HG02588 (cell line): Measurements from ENCODE around the gene GNB1L.
"Not testable (repeated sequence)": the region's sequence is repeated elsewhere in the genome, so short reads cannot be mapped to it uniquely, and the experiment has no call there.

Source experiments
- ATAC-seq: cut with Tn5 transposase; IDR thresholded peaks from one replicate; pipeline ENCODE4 v1.9.1; 2021; ENCODE audit warnings: mild to moderate bottlenecking, moderate library complexity; ENCODE audit not compliant: unreplicated experiment

The GNB1L gene

DNA sequence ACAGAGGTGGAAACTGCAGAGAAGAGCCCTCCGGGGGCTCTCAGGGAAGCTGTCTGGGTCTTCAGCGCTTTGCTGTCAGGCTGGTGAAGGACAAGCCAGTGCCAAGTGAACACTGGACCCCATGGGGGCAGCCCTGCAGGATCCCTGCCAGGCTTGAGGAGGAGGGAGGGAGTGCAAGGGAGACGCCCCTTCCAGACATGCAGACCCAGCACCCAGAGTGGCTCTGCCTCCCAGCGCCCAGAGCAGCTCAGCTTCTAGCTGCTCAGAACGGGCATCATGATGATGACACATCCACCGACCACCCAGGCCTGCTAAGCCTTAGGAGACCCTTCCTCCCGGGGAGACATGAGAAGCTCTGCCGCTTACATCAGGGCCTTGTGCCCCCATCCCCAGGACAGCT, 54.4 kb downstream of the GNB1L start:
- ATAC-seq = no peak

DNA sequence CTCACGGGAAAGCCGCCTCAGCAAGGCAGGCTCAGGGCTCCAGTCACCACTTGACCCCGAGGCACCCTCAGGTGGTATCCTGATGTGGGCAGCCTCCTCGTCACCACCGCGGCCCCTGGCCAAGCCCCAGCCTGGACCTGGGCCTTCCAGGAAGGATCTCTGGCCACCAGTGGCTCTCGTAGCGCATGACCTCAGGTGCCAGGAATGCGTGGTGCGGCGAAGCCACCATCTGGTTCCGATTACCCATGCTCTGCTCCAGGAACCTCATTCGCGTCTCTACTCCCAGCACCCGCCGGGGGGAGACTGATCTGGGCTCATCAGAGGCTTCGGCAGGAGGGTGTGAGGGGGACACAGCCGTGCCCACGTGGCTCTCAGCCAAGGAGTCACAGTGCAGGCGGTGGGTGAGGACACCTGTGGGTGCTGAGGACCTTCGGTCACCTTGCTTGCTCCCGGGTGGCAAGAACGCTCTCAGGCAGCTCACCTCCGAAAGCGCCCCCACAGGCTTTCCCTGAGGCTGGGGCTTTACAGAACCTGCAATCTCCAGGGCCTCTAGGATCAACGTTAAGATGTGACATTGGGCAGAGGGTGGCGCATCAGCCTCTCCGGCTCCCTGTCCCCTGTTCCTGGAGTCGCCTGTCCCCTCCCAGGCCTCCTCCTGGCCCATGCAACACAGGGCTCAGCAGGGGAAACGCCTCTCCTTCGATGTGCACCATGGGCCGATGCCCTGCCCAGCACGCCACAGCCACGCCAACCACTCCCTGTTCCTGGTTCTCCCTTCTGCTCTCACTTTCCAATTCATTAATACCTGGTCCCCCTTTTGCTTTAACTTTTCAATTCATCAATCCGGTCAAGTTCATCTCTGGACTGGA, 55.1 kb downstream of the GNB1L start:
- ATAC-seq = no peak

DNA sequence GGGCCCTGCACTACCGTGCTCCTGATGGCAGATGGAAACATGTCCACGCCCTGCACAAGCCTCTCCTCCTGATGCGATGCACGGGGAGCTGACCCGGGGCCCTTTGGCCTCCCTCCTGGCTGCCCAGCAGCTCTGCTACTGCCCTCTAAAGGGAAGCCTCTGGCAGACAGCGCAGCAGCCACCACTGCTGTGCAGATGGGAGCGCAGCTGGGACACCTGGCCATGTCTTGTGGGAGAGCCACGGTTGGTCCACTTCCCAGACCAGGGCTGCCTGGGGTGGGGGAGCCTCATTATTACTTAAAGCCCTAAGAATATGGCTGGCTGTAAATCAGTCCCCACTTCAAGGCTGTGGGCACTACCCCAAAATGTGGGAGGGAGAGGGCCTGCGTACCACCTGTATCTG, 55.8 kb downstream of the GNB1L start:
- ATAC-seq = no peak

DNA sequence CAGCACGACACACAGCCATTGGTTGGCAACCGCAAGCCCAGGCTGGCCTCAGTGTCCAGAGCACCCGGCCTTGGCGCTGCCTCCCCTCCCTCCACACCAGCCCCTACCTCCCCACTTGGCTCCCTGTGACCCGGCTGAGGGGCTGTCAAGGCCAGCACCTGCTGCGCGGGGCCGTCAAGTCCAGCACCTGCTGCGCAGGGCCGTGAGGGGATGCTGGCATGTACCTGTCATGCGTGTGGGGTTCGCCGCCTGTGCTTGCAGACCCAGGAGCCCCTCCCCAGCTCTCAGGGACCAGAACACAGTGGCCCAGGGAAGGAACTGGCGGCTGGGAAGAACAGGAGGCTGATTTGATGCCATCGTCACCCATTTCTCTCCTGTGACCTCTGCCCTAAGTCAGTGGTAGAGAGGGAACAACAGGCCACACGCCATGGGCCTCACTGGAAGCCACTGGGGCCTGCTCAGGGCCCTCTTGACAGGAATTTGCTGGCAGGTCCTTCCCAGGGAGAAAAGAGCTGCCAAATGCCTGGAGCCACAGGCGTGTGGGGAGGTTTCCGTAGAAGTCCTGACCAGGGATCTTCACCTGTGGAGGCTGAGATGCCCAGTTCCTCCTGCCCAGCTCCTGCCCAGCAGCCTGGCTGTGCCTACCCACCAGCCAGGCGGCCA, 56.5 kb downstream of the GNB1L start:
- ATAC-seq = no peak

DNA sequence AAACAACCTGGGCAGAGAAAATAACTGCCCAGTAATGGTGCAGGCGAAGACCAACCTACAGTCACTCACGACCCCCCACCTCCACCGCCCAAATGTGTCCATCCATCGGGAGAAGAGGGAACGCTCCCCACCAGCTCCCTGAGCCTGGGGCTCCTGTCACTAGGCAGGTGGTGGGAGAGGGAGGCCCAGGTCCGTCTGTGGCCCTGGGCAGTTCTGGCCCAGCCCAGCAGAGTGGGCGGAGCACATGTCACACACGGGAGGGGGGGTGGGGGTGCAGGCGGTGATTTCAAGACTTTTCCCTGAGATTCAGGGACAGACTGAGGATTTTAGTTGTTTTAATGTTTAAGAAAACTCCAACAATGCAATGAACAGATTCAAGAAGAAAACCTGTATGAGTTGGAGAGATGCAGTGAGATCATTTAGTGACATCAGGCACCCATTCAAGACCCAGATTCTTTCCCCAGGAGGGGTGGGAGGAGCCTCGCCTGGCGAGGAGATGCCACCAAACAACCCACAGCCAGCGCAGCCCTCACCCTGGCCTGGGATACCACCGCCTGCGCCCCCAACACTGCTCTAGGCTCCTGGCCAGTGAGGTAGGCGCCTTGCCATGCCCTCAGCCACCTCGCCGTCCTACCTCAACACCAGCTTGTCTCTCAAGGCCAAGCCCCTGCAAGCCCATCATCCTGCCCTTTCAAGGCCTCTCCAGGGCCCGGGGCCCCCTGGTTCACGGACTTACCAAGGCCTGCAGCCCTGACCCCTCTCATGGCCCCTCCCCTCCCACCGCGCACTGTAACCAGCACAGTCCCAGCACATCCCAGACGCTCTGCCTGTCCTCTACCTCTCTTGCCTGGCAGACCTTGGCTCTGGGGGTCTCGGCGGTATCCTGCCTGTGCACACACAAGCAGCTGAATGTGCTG, 57.3 kb downstream of the GNB1L start:
- no peak for ATAC-seq

DNA sequence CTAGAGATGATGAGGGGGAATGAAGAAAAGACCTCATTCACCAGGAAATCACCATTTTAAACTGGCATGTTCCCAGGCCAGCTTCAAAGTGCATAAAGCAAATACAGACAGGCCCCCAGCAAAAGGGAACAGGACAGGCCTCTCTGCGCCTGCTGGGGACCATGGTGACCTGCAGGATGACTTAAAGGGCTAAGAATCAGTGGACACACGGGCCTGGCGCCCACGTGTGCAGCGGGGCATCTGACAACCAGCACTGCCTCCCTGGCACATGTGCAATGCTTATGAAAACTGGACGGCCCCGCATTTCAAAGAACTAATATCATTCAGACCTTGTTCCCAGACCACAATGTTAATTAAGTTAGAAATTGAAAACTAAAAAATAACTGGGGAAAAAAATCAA, 58.5 kb downstream of the GNB1L start:
- ATAC-seq = no peak

DNA sequence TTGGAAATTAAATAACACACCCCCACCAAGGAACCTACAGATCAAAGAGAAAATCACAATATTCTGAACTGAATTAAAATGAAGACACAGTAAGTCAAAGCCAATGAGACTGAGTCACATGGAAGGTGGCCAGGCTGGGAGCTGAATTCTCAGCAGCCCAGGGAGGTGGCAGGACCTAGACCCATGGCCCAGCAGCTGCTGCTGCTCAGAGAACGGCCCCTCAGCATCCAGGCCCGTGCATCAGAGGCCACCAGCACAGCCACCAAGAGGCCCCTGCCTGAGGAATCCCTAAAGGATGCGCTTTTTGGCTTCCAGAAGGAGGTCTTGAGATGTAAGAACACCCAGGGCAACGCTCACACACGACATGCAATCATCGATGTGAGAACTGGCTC, 59.1 kb downstream of the GNB1L start:
- ATAC-seq = no peak

DNA sequence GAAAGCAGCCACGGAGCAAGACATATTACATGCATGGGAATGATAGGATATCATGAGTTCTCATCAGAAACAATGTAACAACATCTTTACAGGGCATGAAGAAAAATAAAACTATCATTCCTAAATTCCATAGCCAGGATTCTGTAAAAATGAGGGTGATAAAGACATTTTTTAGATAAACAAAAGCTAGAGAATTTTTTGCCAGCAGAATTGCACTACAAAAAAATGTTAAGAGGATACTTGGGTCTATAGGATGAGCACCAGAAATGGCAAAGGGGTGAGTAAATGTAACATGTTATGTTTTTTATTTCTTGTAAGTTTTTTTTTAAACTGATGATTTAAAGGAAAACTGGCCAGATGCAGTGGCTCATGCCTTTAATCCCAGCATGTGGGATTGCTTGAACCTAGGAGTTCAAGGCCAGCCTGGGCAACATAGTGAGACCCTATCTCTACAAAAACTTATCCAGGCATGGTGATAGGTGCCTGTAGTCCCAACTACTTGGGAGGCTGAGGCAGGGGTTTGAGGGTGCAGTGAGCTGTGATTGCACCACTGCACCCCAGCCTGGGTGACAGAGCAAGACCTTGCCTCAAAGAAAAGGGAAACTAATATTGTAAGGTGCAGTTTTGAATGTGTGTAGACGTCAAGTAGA, 60.9 kb downstream of the GNB1L start:
- ATAC-seq = no peak

DNA sequence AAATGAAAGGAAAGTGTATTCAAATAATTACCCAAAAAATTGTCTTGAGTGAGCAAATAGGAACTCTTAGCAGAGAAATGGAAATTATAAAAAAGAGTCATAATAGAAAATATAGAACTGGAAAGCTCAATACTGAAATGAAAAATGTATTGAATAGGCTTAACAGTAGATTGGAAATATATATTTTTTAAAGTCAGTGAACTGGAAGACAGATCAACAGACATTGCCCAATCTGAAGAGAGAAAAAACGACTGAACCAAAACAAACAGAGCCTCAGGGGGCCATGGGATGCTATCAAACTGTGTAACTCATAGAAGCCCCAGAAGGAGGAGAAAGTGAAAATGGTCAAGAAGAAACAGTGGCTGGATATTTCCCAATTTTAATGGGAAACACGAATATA, 61.5 kb downstream of the GNB1L start:
- no peak for ATAC-seq

DNA sequence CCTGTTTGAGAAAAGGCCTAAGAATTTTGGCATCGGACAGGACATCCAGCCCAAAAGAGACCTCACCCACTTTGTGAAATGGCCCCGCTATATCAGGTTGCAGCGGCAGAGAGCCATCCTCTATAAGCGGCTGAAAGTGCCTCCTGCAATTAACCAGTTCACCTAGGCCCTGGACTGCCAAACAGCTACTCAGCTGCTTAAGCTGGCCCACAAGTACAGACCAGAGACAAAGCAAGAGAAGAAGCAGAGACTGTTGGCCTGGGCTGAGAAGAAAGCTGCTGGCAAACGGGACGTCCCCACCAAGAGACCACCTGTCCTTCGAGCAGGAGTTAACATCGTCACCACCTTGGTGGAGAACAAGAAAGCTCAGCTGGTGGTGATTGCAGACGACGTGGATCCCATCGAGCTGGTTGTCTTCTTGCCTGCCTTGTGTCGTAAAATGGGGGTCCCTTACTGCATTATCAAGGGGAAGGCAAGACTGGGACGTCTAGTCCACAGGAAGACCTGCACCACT, 62.2 kb downstream of the GNB1L start:
- not testable (repeated sequence) for ATAC-seq

DNA sequence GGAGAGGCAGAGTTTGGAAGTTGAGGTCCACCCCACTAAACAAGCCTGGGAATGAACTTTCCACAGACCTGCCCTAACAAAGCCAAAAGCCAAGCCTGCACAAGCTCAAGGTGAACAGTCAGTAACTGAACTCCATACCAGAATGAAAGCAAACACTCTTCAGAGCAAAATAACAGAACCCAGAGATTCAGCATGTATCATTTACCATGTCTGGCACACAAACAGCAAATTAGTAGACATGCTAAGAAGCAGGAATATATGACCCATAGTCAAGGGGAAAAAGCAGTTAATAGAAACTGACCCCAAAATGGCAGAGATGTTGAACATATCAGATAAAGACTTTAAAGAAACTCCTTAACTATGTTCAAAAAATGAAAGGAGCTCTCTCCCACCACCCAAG, 62.8 kb downstream of the GNB1L start:
- ATAC-seq = no peak

DNA sequence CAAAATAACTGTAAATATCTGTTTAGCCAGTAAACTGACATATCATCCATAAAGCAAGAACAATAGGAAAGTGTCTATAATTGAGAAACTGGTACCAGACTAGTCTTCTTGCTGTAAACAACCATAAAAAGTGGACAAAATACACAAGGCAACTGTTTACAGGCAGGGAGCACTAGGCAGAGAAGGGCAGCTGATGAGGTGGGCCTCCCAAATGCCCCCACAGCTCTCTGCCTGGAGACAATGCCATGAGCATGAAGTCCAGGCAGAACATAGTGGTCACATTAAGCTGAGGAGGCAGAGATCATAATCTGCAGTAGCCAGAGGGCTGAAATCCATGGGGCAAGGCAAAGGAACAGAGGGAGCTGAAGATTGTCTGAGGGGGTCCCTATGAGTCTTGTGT, 63.4 kb downstream of the GNB1L start:
- no peak for ATAC-seq

DNA sequence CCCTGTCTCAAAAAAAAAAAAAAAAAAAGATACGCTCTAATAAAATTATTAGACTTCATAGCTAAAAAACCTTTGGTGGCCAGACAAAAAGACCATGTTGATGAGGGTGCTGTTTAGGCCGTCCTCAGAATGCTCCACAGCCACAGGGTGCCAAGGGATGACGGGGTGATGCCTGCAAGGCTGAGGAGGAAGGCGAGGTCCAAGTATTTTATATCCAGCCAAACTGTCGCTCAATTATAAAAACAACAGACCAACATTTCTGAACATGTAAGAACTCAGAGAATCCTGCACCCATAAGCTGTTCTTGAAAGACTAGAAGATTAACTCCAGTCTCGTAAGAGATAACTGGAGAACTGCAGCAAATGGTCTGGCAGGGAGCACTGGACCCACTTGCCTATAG, 64.8 kb downstream of the GNB1L start:
- ATAC-seq = no peak

DNA sequence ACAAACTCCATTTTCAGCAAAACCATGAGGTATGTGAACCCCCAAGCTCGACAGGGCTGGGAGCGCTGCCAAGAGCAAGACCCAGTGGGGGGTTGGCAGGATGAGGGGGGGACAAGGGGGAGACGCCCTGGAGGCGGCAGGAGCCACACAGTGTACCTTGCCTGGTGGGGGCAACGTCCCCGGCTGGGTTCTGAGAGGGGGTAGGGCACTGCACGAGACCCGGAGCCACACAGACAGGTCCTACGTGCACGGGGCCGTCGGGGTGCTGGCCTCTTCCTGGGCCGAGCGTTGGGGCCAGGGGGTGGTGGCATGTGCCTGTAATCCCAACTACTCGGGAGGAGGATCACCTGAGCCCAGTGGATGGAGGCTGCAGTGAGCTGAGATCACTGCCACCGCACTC, 65.3 kb downstream of the GNB1L start:
- no peak for ATAC-seq

DNA sequence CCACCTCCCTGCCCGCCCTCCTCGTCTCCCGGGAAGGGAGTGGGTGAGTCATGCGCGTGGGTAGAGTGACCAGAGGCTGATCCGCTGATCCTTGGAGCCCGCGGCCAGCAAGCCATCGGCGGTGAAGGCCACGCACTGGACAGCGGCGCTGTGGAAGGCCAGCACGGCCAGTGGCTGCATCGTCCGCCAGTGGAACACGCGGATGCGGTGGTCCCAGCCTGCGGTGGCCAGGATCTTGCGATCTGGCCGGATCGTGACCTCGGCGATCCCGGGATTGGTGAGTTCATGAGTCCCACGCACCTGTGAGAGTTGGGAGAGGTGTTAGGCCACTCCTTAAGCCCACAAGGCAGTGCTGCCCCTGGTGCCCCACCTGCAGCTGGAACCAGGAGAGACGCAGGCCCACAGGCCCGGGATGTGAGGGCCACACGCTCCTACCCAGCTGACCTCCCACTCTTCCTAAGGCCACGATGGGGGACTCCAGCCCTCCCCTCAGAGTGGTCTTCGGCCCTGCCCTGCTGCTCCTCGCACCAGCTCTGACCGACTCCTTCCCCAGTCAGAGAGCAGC, 65.9 kb downstream of the GNB1L start:
- no peak for ATAC-seq

DNA sequence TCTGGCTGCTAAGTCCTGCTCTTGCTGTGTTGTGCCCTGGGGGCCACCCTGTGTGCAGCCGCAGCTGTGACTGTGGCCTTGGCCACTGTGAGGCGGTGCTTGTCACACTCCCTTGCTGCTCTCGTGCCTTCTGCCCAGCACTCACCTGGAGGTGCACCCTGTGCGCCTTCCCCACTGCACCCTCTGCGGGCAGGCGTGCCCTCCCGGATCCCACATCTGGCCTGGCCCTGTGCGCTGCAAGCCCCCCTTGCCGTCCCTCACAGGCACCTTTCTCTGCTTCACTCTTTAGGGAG, 66.9 kb downstream of the GNB1L start:
- no peak for ATAC-seq

DNA sequence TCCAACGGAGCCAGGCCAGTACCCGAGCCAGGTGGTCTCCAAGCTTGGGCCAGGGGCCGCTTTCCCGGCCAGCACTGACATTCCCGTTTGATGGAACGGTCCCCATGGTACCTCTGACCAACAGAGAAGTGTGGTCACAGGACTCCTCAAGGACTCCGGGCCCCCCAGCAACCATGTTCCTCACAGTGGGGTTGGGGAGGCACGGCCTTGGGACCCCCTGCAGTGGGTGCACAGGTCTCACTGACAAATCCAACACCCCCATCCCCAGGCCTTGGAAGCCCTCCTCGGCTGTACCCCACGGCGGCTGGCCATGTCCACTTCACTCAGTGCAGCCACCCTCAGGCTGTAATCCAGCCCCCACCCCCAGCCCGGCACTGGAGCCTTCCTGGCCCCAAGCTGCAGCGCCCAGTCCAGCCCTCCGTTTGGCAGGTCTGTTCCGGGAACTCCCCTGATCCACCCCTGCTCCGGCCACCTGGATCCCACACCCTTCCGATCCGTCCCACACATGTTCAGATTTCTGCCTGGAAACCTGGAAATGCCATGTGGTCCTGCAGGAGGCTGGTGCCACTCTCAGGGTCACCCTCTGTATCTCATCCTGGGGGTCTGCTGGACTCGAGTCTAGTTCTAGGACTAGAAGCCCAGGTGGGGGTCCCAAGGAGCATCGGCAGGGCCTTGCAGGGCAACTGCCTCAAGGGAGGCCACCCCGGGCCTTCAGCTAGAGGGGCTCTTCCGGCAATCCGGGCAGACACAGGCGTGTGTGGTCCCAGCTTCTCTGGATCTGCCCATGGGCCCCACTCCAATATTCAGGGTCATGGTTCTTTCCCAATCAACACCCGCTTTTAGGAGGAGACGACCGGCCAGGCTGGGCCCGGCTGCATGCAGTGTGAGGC, 67.5 kb downstream of the GNB1L start:
- no peak for ATAC-seq

DNA sequence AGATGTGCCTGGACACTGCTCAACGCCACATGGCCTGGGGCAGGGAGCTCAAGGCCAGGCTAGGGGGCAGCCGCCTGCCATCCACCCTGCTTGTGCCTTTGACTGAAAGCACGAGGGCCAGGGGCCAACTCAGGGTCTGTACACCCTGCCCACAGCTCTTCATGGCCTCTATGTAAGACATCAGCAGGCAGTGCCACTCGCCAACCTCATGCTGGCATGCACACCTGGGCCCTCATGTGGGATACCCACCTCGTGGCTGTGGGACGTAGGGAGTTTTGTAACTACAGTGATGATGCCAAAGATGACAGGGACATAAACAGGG, 68.4 kb downstream of the GNB1L start:
- no peak for ATAC-seq

DNA sequence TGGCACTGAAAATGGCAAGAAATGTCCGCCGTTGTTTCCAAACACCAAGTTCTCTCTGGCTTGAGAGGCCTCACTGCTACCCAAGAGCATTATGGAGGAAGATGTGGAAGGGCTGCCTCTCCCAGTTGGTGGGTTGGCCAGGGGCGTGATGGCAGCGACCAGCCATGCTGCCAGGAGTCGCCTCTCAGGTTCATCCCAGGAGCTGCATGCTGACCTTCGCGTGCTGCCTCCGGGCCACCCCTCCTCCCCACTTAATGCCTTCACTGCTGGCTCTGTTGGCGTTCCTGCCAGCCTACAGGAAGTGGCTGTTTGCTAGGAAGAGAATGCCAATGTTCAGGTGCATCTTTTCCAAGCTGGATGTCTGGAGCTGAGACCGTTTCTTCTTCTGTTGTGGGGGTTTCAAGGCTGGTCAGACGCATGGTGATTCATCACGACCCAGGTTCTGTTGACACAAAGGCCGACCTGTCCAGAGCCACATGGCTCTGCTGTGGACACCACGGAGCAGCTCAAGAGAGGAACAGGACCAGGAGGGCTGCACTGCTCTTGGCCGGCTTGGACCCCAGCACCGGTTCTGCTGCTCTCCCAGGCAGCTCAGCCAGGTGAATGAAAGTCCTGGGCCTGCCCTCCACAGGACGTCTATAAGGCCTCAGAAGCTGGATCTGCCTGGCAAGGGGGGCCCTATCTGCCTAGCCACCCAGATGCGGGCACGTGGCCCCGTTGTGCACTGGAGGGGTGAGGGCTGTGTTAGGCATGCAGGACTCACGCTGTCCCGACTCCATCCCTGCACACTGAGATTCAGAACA, 69.0 kb downstream of the GNB1L start:
- ATAC-seq = no peak
